Caco-2 (cell line): Measurements from ENCODE around the gene BACH2. TPM values are rescaled to one million over a fixed set of nuclear protein-coding genes. Genes with fewer than 3 reads are reported as not detected.

Experiments
- BruUV-seq: library from RNA; stranded (reverse); fragments of 400-500 nt; replicated peaks from 2 replicates; lab custom pipeline; 2021; lab: Mats Ljungman, UMichigan
- CTCF ChIA-PET: fragments of 300-600 bp; sonication (Branson Sonifier 250); formaldehyde crosslinking; loops from one replicate; lab custom pipeline; 2022; ENCODE audit warnings: antibody characterized with exemption; lab: Charles Lee
- POLR2A ChIA-PET: fragments of 300-600 bp; sonication (Branson Sonifier 250); formaldehyde crosslinking; loops from one replicate; lab custom pipeline; 2022; ENCODE audit warnings: antibody characterized with exemption; lab: Charles Lee
- DNase-seq, 2 experiments: peaks; one replicate each; pipeline versions ENCODE4 v3.0.0 to v3.0.0-alpha.2; 2020 to 2022
- H3K27me3 ChIP-seq: replicated peaks from 2 replicates; pipeline ENCODE4 v1.6.0; 2011; ENCODE audit warnings: low read length; ENCODE audit not compliant: control insufficient read depth, insufficient read depth
- H3K36me3 ChIP-seq: 2 replicates; pipeline ENCODE4 v1.5.1; 2011; ENCODE audit warnings: low read length; ENCODE audit not compliant: control insufficient read depth, insufficient read depth
- H3K4me1 ChIP-seq: fragments of 250-450 bp; sonication (Bioruptor Pico); 2 replicates; pipeline ENCODE4 v1.5.1; 2020; ENCODE audit warnings: mild to moderate bottlenecking
- H3K4me3 ChIP-seq: 2 replicates; pipeline ENCODE4 v1.5.1; 2011; ENCODE audit warnings: low read depth, mild to moderate bottlenecking, control low read depth, low read length
- H3K9me3 ChIP-seq: fragments of 250-450 bp; sonication (Bioruptor Pico); 2 replicates; pipeline ENCODE4 v1.5.1; 2020; ENCODE audit warnings: mild to moderate bottlenecking, moderate library complexity
- H3K27ac Mint-ChIP-seq: one replicate; pipeline ENCODE4 v1.8.0; 2022; ENCODE audit warnings: mixed read lengths; ENCODE audit not compliant: unreplicated experiment
- H3K27me3 Mint-ChIP-seq: one replicate; pipeline ENCODE4 v1.8.0; 2022; ENCODE audit warnings: mixed read lengths; ENCODE audit not compliant: insufficient read depth, unreplicated experiment
- H3K36me3 Mint-ChIP-seq: one replicate; pipeline ENCODE4 v1.8.0; 2022; ENCODE audit warnings: mild to moderate bottlenecking, mixed read lengths; ENCODE audit not compliant: insufficient read depth, unreplicated experiment
- H3K4me1 Mint-ChIP-seq: one replicate; pipeline ENCODE4 v1.8.0; 2022; ENCODE audit warnings: low read depth, mixed read lengths; ENCODE audit not compliant: unreplicated experiment
- H3K4me3 Mint-ChIP-seq: one replicate; pipeline ENCODE4 v1.8.0; 2022; ENCODE audit warnings: mild to moderate bottlenecking, moderate library complexity, mixed read lengths; ENCODE audit not compliant: unreplicated experiment
- H3K9me3 Mint-ChIP-seq: one replicate; pipeline ENCODE4 v1.8.0; 2022; ENCODE audit warnings: mixed read lengths; ENCODE audit not compliant: unreplicated experiment
- CTCF ChIP-seq, 2 experiments: fragments of 200-600 bp in 1 of 2; IDR thresholded peaks; 1 replicate in 1 of 2; 2 replicates in 1 of 2; pipeline versions ENCODE4 v1.5.1 to v1.8.0; 2011 to 2022; ENCODE audit warnings: antibody characterized with exemption in 1 of 2, control low read depth in 1 of 2, inconsistent platforms in 1 of 2, low read depth in 1 of 2, low read length in 1 of 2, mild to moderate bottlenecking in 1 of 2, moderate library complexity in 1 of 2; ENCODE audit not compliant: insufficient read depth in 1 of 2, severe bottlenecking in 1 of 2, unreplicated experiment in 1 of 2
- intact Hi-C: fragments of 100-400 bp; cut with micrococcal nuclease; formaldehyde crosslinking; loops from one replicate; pipeline ENCODE4 v1.10.0; 2022; ENCODE audit not compliant: unreplicated experiment
- total RNA-seq: library from RNA; stranded (reverse); gene quantifications from 2 replicates; pipeline ENCODE4 v1.2.3, GENCODE V29; 2022

BACH2 gene
- total RNA-seq, 1 experiment from 2014 or later = 0.43 TPM

GRCh38 chr6:90121982-90122381 lies 174.7 kb downstream of the BACH2 start:
- no peak for TF ChIP-seq CTCF (IDR thresholded peaks at IDR 0.05; ENCODE audit: insufficient read depth in 1 of 2, low read depth in 1 of 2, low read length in 1 of 2, severe bottlenecking in 1 of 2, unreplicated experiment in 1 of 2)

GRCh38 chr6:90120327-90120726 lies 176.3 kb downstream of the BACH2 start:
- intact Hi-C loops = no loop called here
- H3K27me3 ChIP-seq = no peaks in the 10 kb centered on the region
- POLR2A ChIA-PET = no interaction called here
- Mint-ChIP-seq H3K9me3 (peaks cover 20% of the 10 kb centered on the region), H3K4me1 (no peaks in the 10 kb centered on the region), H3K36me3 (peaks cover 5% of the 10 kb centered on the region), H3K4me3 (no peak overlapping the region), H3K27ac (no peak overlapping the region), H3K27me3 (no peaks in the 10 kb centered on the region)
- no peak for DNase-seq
- no peaks in the 10 kb centered on the region for H3K36me3 ChIP-seq
- H3K9me3 ChIP-seq = no peaks in the 10 kb centered on the region
- BruUV-seq = no TSS peak
- H3K4me3 ChIP-seq = no peak overlapping the region
- no peaks in the 10 kb centered on the region for H3K4me1 ChIP-seq
- TF ChIP-seq CTCF (IDR thresholded peaks at IDR 0.05; ENCODE audit: insufficient read depth in 1 of 2, low read depth in 1 of 2, low read length in 1 of 2, severe bottlenecking in 1 of 2, unreplicated experiment in 1 of 2) = no peak
- CTCF ChIA-PET = no interaction called here

More at GRCh38 chr6:90121982-90122381, 174.7 kb downstream of the BACH2 start:
- Histone ChIP-seq H3K4me3 (no peak overlapping the region), H3K36me3 (no peaks in the 10 kb centered on the region), H3K4me1 (no peaks in the 10 kb centered on the region), H3K27me3 (no peaks in the 10 kb centered on the region), H3K9me3 (no peaks in the 10 kb centered on the region)
- POLR2A ChIA-PET = no interaction called here
- Mint-ChIP-seq H3K4me1 (no peaks in the 10 kb centered on the region), H3K27ac (no peak overlapping the region), H3K4me3 (no peak overlapping the region), H3K36me3 (no peaks in the 10 kb centered on the region), H3K9me3 (peaks cover 4% of the 10 kb centered on the region), H3K27me3 (no peaks in the 10 kb centered on the region)
- CTCF ChIA-PET = no interaction called here
- no peak for DNase-seq
- intact Hi-C loops = no loop called here
- BruUV-seq = no TSS peak

- intact Hi-C loops = no loop called here
Observed at GRCh38 chr6:90119618-90120017, 177.0 kb downstream of the BACH2 start.

More at GRCh38 chr6:90119618-90120017, 177.0 kb downstream of the BACH2 start:
- peaks cover 7% of the 10 kb centered on the region for H3K36me3 Mint-ChIP-seq
- Histone ChIP-seq H3K36me3 (no peaks in the 10 kb centered on the region), H3K9me3 (no peaks in the 10 kb centered on the region), H3K4me3 (no peak overlapping the region), H3K4me1 (no peaks in the 10 kb centered on the region), H3K27me3 (no peaks in the 10 kb centered on the region)
- POLR2A ChIA-PET = no interaction called here
- H3K9me3 Mint-ChIP-seq = peaks cover 27% of the 10 kb centered on the region
- no TSS peak for BruUV-seq
- no peak for TF ChIP-seq CTCF (IDR thresholded peaks at IDR 0.05; ENCODE audit: insufficient read depth in 1 of 2, low read depth in 1 of 2, low read length in 1 of 2, severe bottlenecking in 1 of 2, unreplicated experiment in 1 of 2)
- no peaks in the 10 kb centered on the region for H3K27me3 Mint-ChIP-seq
- CTCF ChIA-PET = no interaction called here
- no peaks in the 10 kb centered on the region for H3K4me1 Mint-ChIP-seq
- no peak overlapping the region for H3K27ac Mint-ChIP-seq
- no peak for DNase-seq
- H3K4me3 Mint-ChIP-seq = no peak overlapping the region
